Smooth muscle cell (in vitro differentiated cells): ENCODE results near the gene NUDC. TPM values are rescaled to one million over a fixed set of nuclear protein-coding genes. Genes with fewer than 3 reads are reported as not detected.

Source experiments
- DNase-seq: peaks from one replicate; lab custom pipeline; 2025; ENCODE audit not compliant: unreplicated experiment; lab: John Stamatoyannopoulos, UW
- H2AFZ ChIP-seq: fragments of 200-600 bp; sonication (generic); 2 replicates; pipeline ENCODE4 v1.6.0; 2016; ENCODE audit warnings: antibody characterized with exemption, low read depth, mild to moderate bottlenecking
- H3F3A ChIP-seq: fragments of 200-600 bp; sonication (generic); 2 replicates; pipeline ENCODE4 v1.6.0; 2017; ENCODE audit warnings: antibody characterized with exemption, low read depth
- H3K27ac ChIP-seq: fragments of 200-600 bp; sonication (generic); 2 replicates; pipeline ENCODE4 v1.5.1; 2016; ENCODE audit warnings: low read depth, mild to moderate bottlenecking
- H3K27me3 ChIP-seq: fragments of 200-600 bp; sonication (generic); 2 replicates; pipeline ENCODE4 v1.6.1; 2016; ENCODE audit warnings: low read depth, mild to moderate bottlenecking
- H3K36me3 ChIP-seq: fragments of 200-600 bp; sonication (generic); 2 replicates; pipeline ENCODE4 v1.5.1; 2016; ENCODE audit warnings: low read depth
- H3K4me1 ChIP-seq: fragments of 200-600 bp; sonication (generic); 2 replicates; pipeline ENCODE4 v1.5.1; 2016; ENCODE audit warnings: low read depth
- H3K4me2 ChIP-seq: fragments of 200-600 bp; sonication (generic); 2 replicates; pipeline ENCODE4 v1.6.0; 2016; ENCODE audit warnings: mild to moderate bottlenecking
- H3K4me3 ChIP-seq: fragments of 200-600 bp; sonication (generic); 2 replicates; pipeline ENCODE4 v1.5.1; 2016; ENCODE audit warnings: mild to moderate bottlenecking
- H3K79me2 ChIP-seq: fragments of 200-600 bp; sonication (generic); 2 replicates; pipeline ENCODE4 v1.6.0; 2016; ENCODE audit warnings: low read depth, mild to moderate bottlenecking
- H3K9ac ChIP-seq: fragments of 200-600 bp; sonication (generic); 2 replicates; pipeline ENCODE4 v1.6.0; 2016; ENCODE audit warnings: low read depth
- H3K9me3 ChIP-seq: fragments of 200-600 bp; sonication (generic); replicated peaks from 2 replicates; pipeline ENCODE4 v1.5.1; 2016; ENCODE audit warnings: low read depth
- H4K20me1 ChIP-seq: fragments of 200-600 bp; sonication (generic); 2 replicates; pipeline ENCODE4 v1.6.0; 2016; ENCODE audit warnings: low read depth
- CTCF ChIP-seq: fragments of 200-600 bp; sonication (generic); IDR thresholded peaks from 2 replicates; pipeline ENCODE4 v1.5.1; 2017; ENCODE audit warnings: borderline replicate concordance, mild to moderate bottlenecking, antibody characterized with exemption; ENCODE audit not compliant: insufficient read depth, poor library complexity, severe bottlenecking
- WGBS: methylation state at CpG from one replicate; pipeline ENCODE4 v1.1.7; 2016; ENCODE audit warnings: low lambda C conversion rate; 5-methylcytosine and 5-hydroxymethylcytosine counted together
- polyA plus RNA-seq: library from polyadenylated mRNA; unstranded; fragments of >200 nt; fragmentation: Nextera tagmentation; extraction: Ambion mirVana; gene quantifications from 2 replicates; pipeline ENCODE4 v1.2.1, GENCODE V29; 2016
- total RNA-seq: library from RNA; depleted of rRNA; stranded (reverse); fragments of >200 nt; gene quantifications from 2 replicates; pipeline ENCODE4 v1.2.3, GENCODE V29; 2014

NUDC gene
- total and polyA plus RNA-seq, 2 experiments from 2014 or later, result 23.9 to 122 TPM

- no peak for DNase-seq
- no peaks in the 10 kb centered on the region for H3K36me3 ChIP-seq
- H3F3A ChIP-seq, result no peaks in the 10 kb centered on the region
- H3K4me1 ChIP-seq, result no peaks in the 10 kb centered on the region
- no peaks in the 10 kb centered on the region for H4K20me1 ChIP-seq
- no peaks in the 10 kb centered on the region for H3K27me3 ChIP-seq
- no peak within 1 kb of the TSS for H2AFZ ChIP-seq
- no peak within 1 kb of the TSS for H3K9ac ChIP-seq
- 90% methylated on average over 16 of the region's 16 CpGs for WGBS
- no peak within 1 kb of the TSS for H3K27ac ChIP-seq
- H3K9me3 ChIP-seq, result no peaks in the 10 kb centered on the region
- H3K4me3 ChIP-seq, result peak within 1 kb of the TSS; percentile 26
- no peak for TF ChIP-seq CTCF
- no peak within 1 kb of the TSS for H3K4me2 ChIP-seq
- H3K79me2 ChIP-seq, result no peaks in the 10 kb centered on the region
These were observed 7.6 kb upstream of the NUDC start, which contains the start of gene NR0B2 for GRCh38 chr1:26913754-26914619. NR0B2 (minus strand) TSS chr1:26913975; CDS start chr1:26913940, 35 bp downstream.

- Histone ChIP-seq H3K4me2 (no peak overlapping the region), H3F3A (no peaks in the 10 kb centered on the region), H2AFZ (no peak overlapping the region), H3K9me3 (no peaks in the 10 kb centered on the region), H3K4me1 (no peaks in the 10 kb centered on the region), H3K27me3 (no peaks in the 10 kb centered on the region), H3K9ac (no peak overlapping the region), H3K79me2 (no peaks in the 10 kb centered on the region), H4K20me1 (no peaks in the 10 kb centered on the region), H3K4me3 (no peak overlapping the region), H3K36me3 (no peaks in the 10 kb centered on the region), H3K27ac (no peak overlapping the region)
- no peak for TF ChIP-seq CTCF
- no peak for DNase-seq
- 70% methylated on average over 5 of the region's 5 CpGs for WGBS
These were observed 6.2 kb upstream of the NUDC start for GRCh38 chr1:26915204-26915842.

GRCh38 chr1:26921126-26921539 is 410 bp upstream of the NUDC start:
- 37% methylated on average over 7 of the region's 7 CpGs for WGBS
- Histone ChIP-seq H3K4me2 (peak overlapping the region; percentile 98), H3K27me3 (no peaks in the 10 kb centered on the region), H3K9ac (peak overlapping the region; percentile 84), H3K4me1 (peaks cover 16% of the 10 kb centered on the region), H3K36me3 (no peaks in the 10 kb centered on the region), H3K4me3 (peak overlapping the region; percentile 84), H3F3A (peaks cover 3% of the 10 kb centered on the region), H4K20me1 (peaks cover 18% of the 10 kb centered on the region), H3K79me2 (peaks cover 36% of the 10 kb centered on the region), H3K9me3 (no peaks in the 10 kb centered on the region), H2AFZ (peak overlapping the region; percentile 94), H3K27ac (peak overlapping the region; percentile 91)
- no peak for TF ChIP-seq CTCF
- no peak for DNase-seq
